ENCODE measurements around the gene GARIN5A. TPM values are rescaled to one million over a fixed set of nuclear protein-coding genes. Genes with fewer than 3 reads are reported as not detected.

GARIN5A gene
- total RNA-seq, 1 experiment from 2014 or later = 0.20 TPM

DNA sequence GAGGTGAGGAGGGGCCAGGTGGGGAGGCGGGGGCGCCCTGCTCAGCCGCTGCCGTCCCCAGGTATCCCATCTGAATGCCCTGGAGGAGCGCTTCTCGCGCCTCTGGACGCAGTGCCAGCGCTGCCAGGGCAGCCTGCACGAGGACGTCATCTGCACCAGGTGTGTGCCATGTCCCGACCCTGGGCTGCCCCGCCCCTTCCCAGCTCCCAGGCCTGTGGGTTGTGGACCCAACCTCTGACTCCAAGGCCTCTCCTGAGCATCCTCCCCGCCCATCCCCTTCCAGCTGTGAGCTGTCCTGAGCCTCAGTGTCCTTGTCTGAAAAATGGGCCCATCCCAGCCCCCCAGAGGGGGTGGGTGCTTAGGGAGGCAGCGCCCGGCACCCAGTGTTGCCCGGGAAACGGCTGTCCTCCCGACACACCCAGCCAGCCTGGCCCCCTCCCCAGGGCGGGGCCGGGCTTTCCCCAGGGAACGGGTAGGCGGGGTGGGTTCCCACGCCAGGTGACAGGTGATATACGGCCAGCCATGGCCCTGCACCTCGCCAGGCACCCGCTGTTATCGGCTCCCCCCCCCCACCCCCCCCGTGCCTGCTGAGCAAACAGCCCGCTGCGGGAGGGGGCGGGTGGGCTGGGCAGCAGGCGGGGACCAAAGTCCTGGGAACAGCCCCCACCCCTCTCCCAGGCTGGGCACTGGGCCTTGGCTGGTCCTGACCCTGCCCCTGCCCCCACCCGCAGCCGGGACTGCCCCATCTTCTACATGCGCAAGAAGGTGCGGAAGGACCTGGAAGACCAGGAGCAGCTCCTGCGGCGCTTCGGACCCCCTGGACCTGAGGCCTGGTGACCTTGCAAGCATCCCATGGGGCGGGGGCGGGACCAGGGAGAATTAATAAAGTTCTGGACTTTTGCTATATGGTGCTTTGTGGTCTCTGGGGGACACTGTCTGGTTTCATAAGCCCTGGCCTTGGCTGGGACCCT, 59.3 kb downstream of the GARIN5A start:
- no peak for DNase-seq (ENCODE audit: low read depth)

Other genes with a start within 250 kb of the GARIN5A start
- not detected in 2 replicates for gene KCNC3, start 147.5 kb downstream of the GARIN5A start, total RNA-seq (2014; rRNA removed; shearing (Covaris generic))
- gene NAPSA, start 111.2 kb downstream of the GARIN5A start, total RNA-seq (2014; rRNA removed; shearing (Covaris generic)) = 0.12 and 0.15 TPM in 2 replicates
- 74.0 and 116 TPM in 2 replicates for gene NR1H2, start 100.4 kb downstream of the GARIN5A start, total RNA-seq (2014; rRNA removed; shearing (Covaris generic))
- gene POLD1, start 92.5 kb downstream of the GARIN5A start, total RNA-seq (2014; rRNA removed; shearing (Covaris generic)) = 22.9 and 50.7 TPM in 2 replicates
- not detected in 2 replicates for gene SPIB, start 57.9 kb downstream of the GARIN5A start, total RNA-seq (2014; rRNA removed; shearing (Covaris generic))
- not detected in 2 replicates for gene MYBPC2, start 44.0 kb downstream of the GARIN5A start, total RNA-seq (2014; rRNA removed; shearing (Covaris generic))
- 29.2 and 68.1 TPM in 2 replicates for gene EMC10, start 341 bp downstream of the GARIN5A start, total RNA-seq (2014; rRNA removed; shearing (Covaris generic))
- gene JOSD2, start 34.3 kb upstream of the GARIN5A start, total RNA-seq (2014; rRNA removed; shearing (Covaris generic)) = 9.4 and 33.7 TPM in 2 replicates
- gene ASPDH, start 37.1 kb upstream of the GARIN5A start, total RNA-seq (2014; rRNA removed; shearing (Covaris generic)) = not detected in 2 replicates
- gene LRRC4B, start 91.6 kb upstream of the GARIN5A start, total RNA-seq (2014; rRNA removed; shearing (Covaris generic)) = not detected in 2 replicates
- not detected in 2 replicates for gene SYT3, start 163.0 kb upstream of the GARIN5A start, total RNA-seq (2014; rRNA removed; shearing (Covaris generic))
- 1.0 and 4.9 TPM in 2 replicates for gene C19orf81, start 172.6 kb upstream of the GARIN5A start, total RNA-seq (2014; rRNA removed; shearing (Covaris generic))
- gene SHANK1, start 243.0 kb upstream of the GARIN5A start, total RNA-seq (2014; rRNA removed; shearing (Covaris generic)) = 0.15 TPM in 2 replicates
- gene CLEC11A, start 246.5 kb upstream of the GARIN5A start, total RNA-seq (2014; rRNA removed; shearing (Covaris generic)) = 6.1 and 10.0 TPM in 2 replicates

All from M059J (cell line).